Mammary epithelial cell (primary cell): ENCODE measurements around the gene SLC4A3.

Source experiments
- CTCF ChIP-seq, 2 donors: IDR thresholded peaks in 1 of 2; conservative IDR thresholded peaks in 1 of 2; 2 replicates each; pipeline ENCODE4 v1.5.1; 2011 to 2012; ENCODE audit warnings: inconsistent platforms in 2 of 2, low read length in 2 of 2, mild to moderate bottlenecking in 2 of 2, control low read depth in 1 of 2, low read depth in 1 of 2; ENCODE audit not compliant: insufficient read depth in 1 of 2; ENCODE audit errors: extremely low read depth in 1 of 2
- EZH2 ChIP-seq: IDR thresholded peaks from 2 replicates; pipeline ENCODE4 v1.6.1; 2012; ENCODE audit warnings: low read length, inconsistent platforms, borderline replicate concordance

- no peak for TF ChIP-seq CTCF (conservative IDR thresholded peaks at IDR 0.05 in 1 of 2, IDR thresholded peaks at IDR 0.05 in 1 of 2; ENCODE audit: extremely low read depth in 1 of 2, insufficient read depth in 1 of 2, low read depth in 1 of 2, low read length in 2 of 2)
- no peak for TF ChIP-seq EZH2
Observed at GRCh38 chr2:219661955-219662395, 34.5 kb downstream of the SLC4A3 start.
